ENCODE results near the gene GGNBP2. TPM values are rescaled to one million over a fixed set of nuclear protein-coding genes. Genes with fewer than 3 reads are reported as not detected.

GGNBP2 gene
- polyA plus RNA-seq, 3 donors, result 22.3 to 89.5 (median 31.5) TPM

- no peaks in the 10 kb centered on the region for H3K36me3 Mint-ChIP-seq
- Histone ChIP-seq H3K36me3 (replicated peaks in 1 of 2; ENCODE audit: control insufficient read depth in 1 of 2, insufficient read depth in 2 of 2, low read length in 2 of 2) (no peaks in the 10 kb centered on the region), H4K20me1 (ENCODE audit: insufficient read depth, low read length) (no peaks in the 10 kb centered on the region), H3K4me2 (replicated peaks; ENCODE audit: extremely low read depth, low read length, poor library complexity, severe bottlenecking) (no peak overlapping the region), H3K9me3 (replicated peaks in 1 of 2; ENCODE audit: control insufficient read depth in 1 of 2, insufficient read depth in 1 of 2, low read length in 2 of 2) (no peaks in the 10 kb centered on the region), H3K4me3 (replicated peaks in 1 of 3; ENCODE audit: low read depth in 2 of 3, low read length in 3 of 3) (no peak overlapping the region), H3K27me3 (ENCODE audit: control insufficient read depth in 2 of 2, insufficient read depth in 2 of 2, low read length in 2 of 2) (no peaks in the 10 kb centered on the region), H3K4me1 (ENCODE audit: control insufficient read depth in 1 of 2, insufficient read depth in 2 of 2, low read length in 2 of 2) (peaks cover 3 to 6% of the 10 kb centered on the region in 2 donors), H2AFZ (ENCODE audit: insufficient read depth, low read depth, low read length, poor library complexity, severe bottlenecking) (no peak overlapping the region), H3K79me2 (ENCODE audit: insufficient read depth, low read length) (no peaks in the 10 kb centered on the region), H3K9ac (ENCODE audit: insufficient read depth, low read length, poor library complexity, severe bottlenecking) (no peak overlapping the region), H3K27ac (ENCODE audit: low read depth in 1 of 2, low read length in 2 of 2) (no peak overlapping the region)
- DNase-seq, result no peak
- H3K9me3 Mint-ChIP-seq, result peaks cover 0 to 6% (median 0%) of the 10 kb centered on the region in 7 donors
- 73% methylated on average over 5 of the region's 8 CpGs for whole genome bisulfite sequencing (ENCODE audit: insufficient coverage)
- H3K27me3 Mint-ChIP-seq (ENCODE audit: low read depth in 3 of 3), result peaks cover 5 to 8% (median 6%) of the 10 kb centered on the region in 3 donors
- H3K27ac Mint-ChIP-seq, result no peak overlapping the region
- TF ChIP-seq, protein P1, sequence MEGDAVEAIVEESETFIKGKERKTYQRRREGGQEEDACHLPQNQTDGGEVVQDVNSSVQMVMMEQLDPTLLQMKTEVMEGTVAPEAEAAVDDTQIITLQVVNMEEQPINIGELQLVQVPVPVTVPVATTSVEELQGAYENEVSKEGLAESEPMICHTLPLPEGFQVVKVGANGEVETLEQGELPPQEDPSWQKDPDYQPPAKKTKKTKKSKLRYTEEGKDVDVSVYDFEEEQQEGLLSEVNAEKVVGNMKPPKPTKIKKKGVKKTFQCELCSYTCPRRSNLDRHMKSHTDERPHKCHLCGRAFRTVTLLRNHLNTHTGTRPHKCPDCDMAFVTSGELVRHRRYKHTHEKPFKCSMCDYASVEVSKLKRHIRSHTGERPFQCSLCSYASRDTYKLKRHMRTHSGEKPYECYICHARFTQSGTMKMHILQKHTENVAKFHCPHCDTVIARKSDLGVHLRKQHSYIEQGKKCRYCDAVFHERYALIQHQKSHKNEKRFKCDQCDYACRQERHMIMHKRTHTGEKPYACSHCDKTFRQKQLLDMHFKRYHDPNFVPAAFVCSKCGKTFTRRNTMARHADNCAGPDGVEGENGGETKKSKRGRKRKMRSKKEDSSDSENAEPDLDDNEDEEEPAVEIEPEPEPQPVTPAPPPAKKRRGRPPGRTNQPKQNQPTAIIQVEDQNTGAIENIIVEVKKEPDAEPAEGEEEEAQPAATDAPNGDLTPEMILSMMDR (IDR thresholded peaks at IDR 0.05), result no peak
- no peak overlapping the region for H3K4me3 Mint-ChIP-seq
- intact Hi-C loops (cut with micrococcal nuclease), result loop anchor here (1.0 to 10.0 kb wide), 5 partner anchors 417 to 745 kb away; partner anchors contain the start of gene C17orf78 (in 2 of the 2)
- H3K4me1 Mint-ChIP-seq, result peaks cover 3% of the 10 kb centered on the region
Observed at GRCh38 chr17:36629970-36630502, 85.3 kb downstream of the GGNBP2 start.

DNA sequence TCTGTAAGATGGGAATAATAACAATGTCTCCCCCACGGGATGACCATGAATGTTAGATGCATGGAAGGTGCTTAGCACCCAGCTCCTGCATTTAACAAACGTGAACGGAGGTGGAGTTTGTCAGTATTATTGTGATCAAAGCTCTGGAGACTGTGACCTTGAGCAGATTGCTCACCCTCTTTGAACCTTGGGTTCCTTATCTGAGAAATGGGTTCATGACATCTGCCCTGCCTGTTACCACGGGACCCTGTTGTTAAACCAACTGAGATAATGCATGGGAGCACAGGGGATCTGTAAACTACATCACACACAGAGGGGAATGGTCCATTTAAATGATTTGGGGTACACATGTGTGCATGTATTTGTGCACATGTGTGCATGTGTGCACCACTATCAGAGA lies 86.3 kb downstream of the GGNBP2 start:
- H3K27me3 Mint-ChIP-seq (ENCODE audit: low read depth in 3 of 3), result peaks cover 5 to 13% (median 6%) of the 10 kb centered on the region in 3 donors
- no peak overlapping the region for H3K4me3 ChIP-seq (replicated peaks in 1 of 3; ENCODE audit: low read depth in 2 of 3, low read length in 3 of 3)
- 93% methylated on average over 3 of the region's 4 CpGs for WGBS (ENCODE audit: insufficient coverage)
- H4K20me1 ChIP-seq (ENCODE audit: insufficient read depth, low read length), result no peaks in the 10 kb centered on the region
- no peaks in the 10 kb centered on the region for H3K27me3 ChIP-seq (ENCODE audit: control insufficient read depth in 2 of 2, insufficient read depth in 2 of 2, low read length in 2 of 2)
- intact Hi-C loops (cut with micrococcal nuclease), result loop anchor here in 1 of 2 donors (5.0 kb wide), 1 partner anchor 601 kb away; no protein-coding TSS in a partner anchor
- H3K36me3 Mint-ChIP-seq, result no peaks in the 10 kb centered on the region
- H3K9ac ChIP-seq (ENCODE audit: insufficient read depth, low read length, poor library complexity, severe bottlenecking), result no peak overlapping the region
- no peak overlapping the region for H3K27ac Mint-ChIP-seq
- H3K4me1 Mint-ChIP-seq, result no peaks in the 10 kb centered on the region
- no peak overlapping the region for H3K27ac ChIP-seq (ENCODE audit: low read depth in 1 of 2, low read length in 2 of 2)
- peaks cover 0 to 2% (median 0%) of the 10 kb centered on the region in 7 donors for H3K9me3 Mint-ChIP-seq
- no peaks in the 10 kb centered on the region for H3K9me3 ChIP-seq (replicated peaks in 1 of 2; ENCODE audit: control insufficient read depth in 1 of 2, insufficient read depth in 1 of 2, low read length in 2 of 2)
- H3K4me3 Mint-ChIP-seq, result no peak overlapping the region
- H3K36me3 ChIP-seq (replicated peaks in 1 of 2; ENCODE audit: control insufficient read depth in 1 of 2, insufficient read depth in 2 of 2, low read length in 2 of 2), result no peaks in the 10 kb centered on the region
- H2AFZ ChIP-seq (ENCODE audit: insufficient read depth, low read depth, low read length, poor library complexity, severe bottlenecking), result no peak overlapping the region
- no peak for DNase-seq
- no peaks in the 10 kb centered on the region for H3K4me1 ChIP-seq (ENCODE audit: control insufficient read depth in 1 of 2, insufficient read depth in 2 of 2, low read length in 2 of 2)
- H3K79me2 ChIP-seq (ENCODE audit: insufficient read depth, low read length), result no peaks in the 10 kb centered on the region
- no peak overlapping the region for H3K4me2 ChIP-seq (replicated peaks; ENCODE audit: extremely low read depth, low read length, poor library complexity, severe bottlenecking)
- TF ChIP-seq, protein P1 (IDR thresholded peaks at IDR 0.05), result no peak

Measured in CD14-positive monocyte (primary cell).